Nephron (organoid): ENCODE data around the gene STX16.

Experiments
- H3K27ac Mint-ChIP-seq, 3 experiments: 2 replicates each; pipeline ENCODE4 v1.8.0; 2020; ENCODE audit warnings: mixed read lengths in 3 of 3, mild to moderate bottlenecking in 2 of 3, moderate library complexity in 1 of 3
- H3K27me3 Mint-ChIP-seq: 2 replicates; pipeline ENCODE4 v1.8.0; 2021; ENCODE audit warnings: low read depth, mild to moderate bottlenecking, moderate library complexity, mixed read lengths
- H3K36me3 Mint-ChIP-seq: 2 replicates; pipeline ENCODE4 v1.8.0; 2020; ENCODE audit warnings: low read depth, mixed read lengths
- H3K4me1 Mint-ChIP-seq: 2 replicates; pipeline ENCODE4 v1.8.0; 2020; ENCODE audit warnings: mixed read lengths
- H3K4me3 Mint-ChIP-seq, 3 experiments: 2 replicates each; pipeline ENCODE4 v1.8.0; 2020; ENCODE audit warnings: mild to moderate bottlenecking in 3 of 3, mixed read lengths in 3 of 3, moderate library complexity in 2 of 3
- H3K9me3 Mint-ChIP-seq: 2 replicates; pipeline ENCODE4 v1.8.0; 2020; ENCODE audit warnings: mixed read lengths
- TF ChIP-seq, protein P1 (sequence below), 3 experiments: fragments of 200-600 bp; sonication (generic); IDR thresholded peaks; one replicate each; pipeline ENCODE4 v1.5.0; 2021; ENCODE audit warnings: antibody characterized with exemption in 3 of 3; ENCODE audit not compliant: unreplicated experiment in 3 of 3

Gene STX16

DNA sequence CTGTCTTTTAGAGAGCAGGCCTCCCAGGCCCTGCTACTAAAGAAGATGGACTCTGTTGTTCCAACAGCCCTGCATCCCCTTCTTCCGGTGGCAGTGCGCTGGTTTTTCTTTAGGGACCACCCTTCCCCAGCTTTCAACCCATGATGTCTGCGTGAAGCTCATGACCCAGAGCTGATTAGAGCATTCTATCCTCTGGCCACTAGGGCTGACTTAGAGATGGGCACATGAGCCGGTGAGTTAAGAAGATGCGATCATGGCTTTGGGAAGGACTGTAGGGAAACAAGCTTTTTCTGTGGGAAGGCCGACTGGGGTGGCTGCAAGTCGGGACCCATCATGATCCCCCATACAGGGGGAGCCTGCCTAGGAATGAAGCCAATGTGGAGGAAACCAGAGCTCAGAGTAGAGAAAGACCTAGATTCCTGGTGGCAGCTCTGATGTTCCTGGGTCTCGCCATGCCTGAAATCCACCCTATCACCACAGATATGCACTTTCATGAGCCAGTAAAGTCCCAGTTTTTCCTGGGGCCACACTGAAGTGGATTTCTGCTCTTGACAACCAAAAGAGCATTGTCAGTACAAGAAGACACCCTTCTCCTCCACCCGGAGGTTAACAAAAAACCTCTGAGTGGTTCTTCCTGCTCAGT lies 29.1 kb upstream of the STX16 start:
- peaks cover 6% of the 10 kb centered on the region for H3K9me3 Mint-ChIP-seq
- peak overlapping the region in 1 of 3 experiments; percentile 21 for H3K27ac Mint-ChIP-seq
- H3K4me1 Mint-ChIP-seq, result peaks cover 14% of the 10 kb centered on the region
- TF ChIP-seq, protein P1, sequence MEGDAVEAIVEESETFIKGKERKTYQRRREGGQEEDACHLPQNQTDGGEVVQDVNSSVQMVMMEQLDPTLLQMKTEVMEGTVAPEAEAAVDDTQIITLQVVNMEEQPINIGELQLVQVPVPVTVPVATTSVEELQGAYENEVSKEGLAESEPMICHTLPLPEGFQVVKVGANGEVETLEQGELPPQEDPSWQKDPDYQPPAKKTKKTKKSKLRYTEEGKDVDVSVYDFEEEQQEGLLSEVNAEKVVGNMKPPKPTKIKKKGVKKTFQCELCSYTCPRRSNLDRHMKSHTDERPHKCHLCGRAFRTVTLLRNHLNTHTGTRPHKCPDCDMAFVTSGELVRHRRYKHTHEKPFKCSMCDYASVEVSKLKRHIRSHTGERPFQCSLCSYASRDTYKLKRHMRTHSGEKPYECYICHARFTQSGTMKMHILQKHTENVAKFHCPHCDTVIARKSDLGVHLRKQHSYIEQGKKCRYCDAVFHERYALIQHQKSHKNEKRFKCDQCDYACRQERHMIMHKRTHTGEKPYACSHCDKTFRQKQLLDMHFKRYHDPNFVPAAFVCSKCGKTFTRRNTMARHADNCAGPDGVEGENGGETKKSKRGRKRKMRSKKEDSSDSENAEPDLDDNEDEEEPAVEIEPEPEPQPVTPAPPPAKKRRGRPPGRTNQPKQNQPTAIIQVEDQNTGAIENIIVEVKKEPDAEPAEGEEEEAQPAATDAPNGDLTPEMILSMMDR (IDR thresholded peaks at IDR 0.05; ENCODE audit: unreplicated experiment in 3 of 3), result no peak
- H3K36me3 Mint-ChIP-seq, result no peaks in the 10 kb centered on the region
- no peak overlapping the region for H3K4me3 Mint-ChIP-seq
- H3K27me3 Mint-ChIP-seq, result peaks cover 5% of the 10 kb centered on the region

DNA sequence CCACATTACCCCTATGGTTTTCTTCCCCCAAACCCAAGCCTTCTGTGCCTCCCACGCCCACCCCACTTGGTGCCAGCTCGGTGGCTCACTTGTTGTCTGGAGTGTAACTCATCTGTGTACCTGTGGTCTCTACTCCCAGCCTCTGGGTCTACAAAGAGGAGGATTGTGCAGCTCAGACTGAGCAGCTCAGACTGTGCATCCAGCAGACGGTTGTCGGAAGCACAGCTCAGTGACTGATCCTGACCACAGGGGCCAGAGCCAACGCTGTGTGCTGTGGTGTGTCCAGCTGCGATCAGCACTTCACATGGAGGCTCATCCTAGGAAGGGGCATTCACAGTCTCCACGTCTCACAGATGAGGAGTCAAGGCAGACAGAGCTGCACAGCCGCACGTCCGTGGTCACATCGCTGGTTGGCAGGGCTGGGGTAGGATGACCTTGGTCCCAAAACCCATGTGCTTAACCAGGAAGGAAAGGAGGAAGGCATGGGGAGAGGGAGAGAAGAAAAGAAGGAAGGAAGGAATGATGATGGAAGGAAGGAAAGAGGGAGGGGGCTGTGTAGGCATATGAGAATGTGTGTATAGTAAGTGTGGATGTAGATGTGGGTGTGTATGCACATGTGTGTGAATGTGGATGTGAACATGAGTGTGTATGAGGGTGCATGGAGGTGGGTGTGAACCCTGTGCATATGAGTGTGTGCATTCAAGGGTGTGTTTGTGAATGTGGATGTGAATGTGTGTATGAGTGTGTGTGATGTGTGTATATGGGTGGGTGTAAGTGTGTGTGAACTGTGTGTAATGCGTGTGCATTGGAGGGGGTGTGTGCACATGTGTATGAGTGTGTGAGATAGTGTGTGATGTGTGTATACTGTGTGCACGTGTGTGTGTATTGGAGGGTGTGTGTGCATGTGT lies 28.2 kb upstream of the STX16 start:
- H3K4me1 Mint-ChIP-seq, result peaks cover 14% of the 10 kb centered on the region
- no peaks in the 10 kb centered on the region for H3K27me3 Mint-ChIP-seq
- H3K9me3 Mint-ChIP-seq, result peaks cover 6% of the 10 kb centered on the region

DNA sequence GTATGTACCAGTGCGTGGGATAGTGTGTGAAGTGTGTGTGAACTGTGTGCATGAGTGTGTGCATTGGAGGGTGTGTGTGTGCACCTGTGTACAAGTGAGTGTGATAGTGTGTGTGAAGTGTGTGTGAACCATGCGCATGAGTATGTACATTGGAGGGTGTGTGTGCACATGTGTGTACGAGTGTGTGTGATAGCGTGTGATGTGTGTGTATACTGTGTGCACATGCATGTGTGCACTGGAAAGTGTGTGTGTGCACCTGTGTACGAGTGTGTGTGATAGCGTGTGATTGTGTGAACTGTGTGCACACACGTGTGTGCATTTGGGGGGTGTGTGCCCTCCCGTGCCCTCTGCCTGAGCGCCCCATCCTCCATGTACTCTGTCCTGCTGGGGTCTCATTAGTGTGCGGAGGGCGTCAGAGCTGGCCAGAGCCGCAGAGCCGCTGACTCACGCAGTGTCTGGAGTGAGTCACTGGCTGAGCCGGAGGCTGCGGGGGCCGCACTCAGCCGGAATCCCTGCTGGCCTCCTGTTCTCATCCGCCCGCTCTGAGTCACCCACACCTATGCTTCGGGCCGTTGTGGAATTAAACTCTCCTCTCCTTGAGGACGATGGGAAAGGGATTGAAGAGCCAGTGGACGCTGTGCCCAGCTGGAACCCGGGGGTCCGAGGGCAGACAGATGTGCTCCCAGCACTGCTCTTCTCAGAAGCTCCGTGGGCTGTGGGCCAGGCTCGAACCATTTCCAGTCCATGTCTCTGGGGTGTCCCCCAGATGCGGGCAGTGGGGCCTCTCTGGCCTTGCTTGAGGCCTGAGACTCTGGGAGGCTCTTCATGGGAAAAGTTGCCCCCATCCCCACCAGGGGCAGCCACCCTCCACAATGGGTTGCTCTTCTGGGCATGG lies 27.3 kb upstream of the STX16 start:
- Mint-ChIP-seq H3K27ac (no peak overlapping the region), H3K27me3 (no peaks in the 10 kb centered on the region), H3K36me3 (no peaks in the 10 kb centered on the region), H3K9me3 (peaks cover 6% of the 10 kb centered on the region), H3K4me1 (peaks cover 14% of the 10 kb centered on the region), H3K4me3 (no peak overlapping the region)
- TF ChIP-seq, protein P1 (IDR thresholded peaks at IDR 0.05; ENCODE audit: unreplicated experiment in 3 of 3), result no peak

More for the DNA sequence above, 28.2 kb upstream of the STX16 start:
- no peak overlapping the region for H3K4me3 Mint-ChIP-seq
- no peaks in the 10 kb centered on the region for H3K36me3 Mint-ChIP-seq
- TF ChIP-seq, protein P1 (IDR thresholded peaks at IDR 0.05; ENCODE audit: unreplicated experiment in 3 of 3), result no peak
- H3K27ac Mint-ChIP-seq, result no peak overlapping the region

DNA sequence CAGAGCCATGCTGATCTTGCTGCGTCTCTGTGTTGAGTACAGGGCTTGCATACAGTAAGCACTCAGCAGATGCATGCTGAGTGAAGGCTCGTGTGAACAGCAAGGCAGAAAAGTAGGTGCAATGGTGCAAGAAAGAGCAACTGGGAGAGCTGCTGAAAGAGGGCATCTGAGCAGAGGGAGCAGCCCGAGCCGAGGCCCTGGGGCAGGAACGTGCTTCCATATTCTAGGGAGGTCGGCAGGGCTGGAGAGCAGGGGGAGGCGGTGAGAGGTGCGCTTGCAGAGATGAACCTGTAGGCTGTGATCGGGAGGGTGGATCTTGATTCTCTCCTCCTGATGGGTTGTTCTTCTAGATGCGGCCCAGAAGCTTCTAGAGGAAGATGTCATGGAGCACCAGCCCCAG lies 26.4 kb upstream of the STX16 start:
- Mint-ChIP-seq H3K4me3 (no peak overlapping the region), H3K36me3 (no peaks in the 10 kb centered on the region), H3K4me1 (peaks cover 21% of the 10 kb centered on the region), H3K27me3 (no peaks in the 10 kb centered on the region), H3K9me3 (peaks cover 6% of the 10 kb centered on the region), H3K27ac (peak overlapping the region in 1 of 3 experiments; percentile 75)
- TF ChIP-seq, protein P1 (IDR thresholded peaks at IDR 0.05; ENCODE audit: unreplicated experiment in 3 of 3), result no peak

DNA sequence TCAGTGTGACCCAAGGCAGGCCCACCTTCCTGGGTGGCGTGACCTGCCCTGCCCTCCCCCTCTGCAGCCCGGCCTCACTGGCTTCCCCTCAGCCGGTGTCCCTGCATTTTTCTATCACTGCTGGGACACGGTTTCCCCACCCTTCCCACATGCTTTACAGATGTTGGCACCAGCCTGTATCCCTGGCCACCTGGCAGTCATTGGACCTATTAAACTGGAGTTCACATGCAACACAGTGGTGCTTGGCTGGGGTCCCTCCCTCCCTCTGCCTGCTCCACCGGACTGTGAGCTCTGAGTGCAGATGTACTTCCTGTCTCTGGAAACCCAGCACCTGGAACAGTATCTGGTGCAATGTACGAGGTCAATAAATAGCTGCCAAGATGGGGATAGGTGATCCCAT lies 25.5 kb upstream of the STX16 start:
- Mint-ChIP-seq H3K4me3 (no peak overlapping the region), H3K27ac (no peak overlapping the region), H3K36me3 (no peaks in the 10 kb centered on the region), H3K27me3 (no peaks in the 10 kb centered on the region), H3K4me1 (peaks cover 30% of the 10 kb centered on the region), H3K9me3 (peaks cover 3% of the 10 kb centered on the region)
- TF ChIP-seq, protein P1 (IDR thresholded peaks at IDR 0.05; ENCODE audit: unreplicated experiment in 3 of 3), result no peak
